Measurements from ENCODE around the gene RABEP1.
A peak's percentile ranks its signal among the peaks of the same experiment; 100 is the strongest.

The RABEP1 gene

GRCh38 chr17:5413682-5414081 lies 131.6 kb downstream of the RABEP1 start:
- peaks cover 60% of the 10 kb centered on the region for H3K36me3 ChIP-seq (ENCODE audit: insufficient read depth, low read length)
- H3K4me1 ChIP-seq (ENCODE audit: insufficient read depth, low read length, poor library complexity, severe bottlenecking): peaks cover 36% of the 10 kb centered on the region
- H3F3A ChIP-seq (ENCODE audit: low read depth): no peaks in the 10 kb centered on the region
- TF ChIP-seq CTCF (conservative IDR thresholded peaks at IDR 0.05; ENCODE audit: low read length): no peak
- TF ChIP-seq EZH2phosphoT487 (IDR thresholded peaks at IDR 0.05; ENCODE audit: borderline replicate concordance): no peak
- H3K27me3 ChIP-seq (ENCODE audit: insufficient read depth, low read length, poor library complexity, severe bottlenecking): no peaks in the 10 kb centered on the region
- peak overlapping the region; percentile 54 for H3K4me2 ChIP-seq (ENCODE audit: low read depth, low read length, poor library complexity, severe bottlenecking)
- H3K9me2 ChIP-seq (replicated peaks; ENCODE audit: low read depth, low read length): no peaks in the 10 kb centered on the region
- H2AFZ ChIP-seq (ENCODE audit: low read length): no peak overlapping the region
- H3K9ac ChIP-seq (ENCODE audit: low read depth, low read length, poor library complexity, severe bottlenecking): peak overlapping the region; percentile 26
- H3K9me3 ChIP-seq (ENCODE audit: insufficient read depth, low read depth, low read length): no peaks in the 10 kb centered on the region
- H3K79me2 ChIP-seq (ENCODE audit: insufficient read depth, low read length): peaks cover 83% of the 10 kb centered on the region
- H4K20me1 ChIP-seq (ENCODE audit: insufficient read depth, low read length, poor library complexity, severe bottlenecking): peaks cover 61% of the 10 kb centered on the region
- no peak overlapping the region for H3K4me3 ChIP-seq (ENCODE audit: low read length, poor library complexity, severe bottlenecking)

GRCh38 chr17:5416901-5417300 lies 134.8 kb downstream of the RABEP1 start:
- peaks cover 68% of the 10 kb centered on the region for H4K20me1 ChIP-seq (ENCODE audit: insufficient read depth, low read length, poor library complexity, severe bottlenecking)
- no peaks in the 10 kb centered on the region for H3F3A ChIP-seq (ENCODE audit: low read depth)
- H3K79me2 ChIP-seq (ENCODE audit: insufficient read depth, low read length): peaks cover 91% of the 10 kb centered on the region
- H2AFZ ChIP-seq (ENCODE audit: low read length): no peak overlapping the region
- peaks cover 34% of the 10 kb centered on the region; the same call in 1 of the 2 replicates for H3K36me3 ChIP-seq (ENCODE audit: insufficient read depth, low read length)
- H3K4me2 ChIP-seq (ENCODE audit: low read depth, low read length, poor library complexity, severe bottlenecking): peak overlapping the region; percentile 88
- H3K9me2 ChIP-seq (replicated peaks; ENCODE audit: low read depth, low read length): no peaks in the 10 kb centered on the region
- H3K4me1 ChIP-seq (ENCODE audit: insufficient read depth, low read length, poor library complexity, severe bottlenecking): peaks cover 46% of the 10 kb centered on the region
- TF ChIP-seq CTCF (conservative IDR thresholded peaks at IDR 0.05; ENCODE audit: low read length) (no peak), EZH2phosphoT487 (IDR thresholded peaks at IDR 0.05; ENCODE audit: borderline replicate concordance) (no peak)
- peak overlapping the region; percentile 97 for H3K4me3 ChIP-seq (ENCODE audit: low read length, poor library complexity, severe bottlenecking)
- H3K27me3 ChIP-seq (ENCODE audit: insufficient read depth, low read length, poor library complexity, severe bottlenecking): no peaks in the 10 kb centered on the region
- no peaks in the 10 kb centered on the region for H3K9me3 ChIP-seq (ENCODE audit: insufficient read depth, low read depth, low read length)
- peak overlapping the region; percentile 53 for H3K9ac ChIP-seq (ENCODE audit: low read depth, low read length, poor library complexity, severe bottlenecking)

GRCh38 chr17:5418858-5419355 lies 136.8 kb downstream of the RABEP1 start:
- H2AFZ ChIP-seq (ENCODE audit: low read length): peak overlapping the region; percentile 79
- H3K4me3 ChIP-seq (ENCODE audit: low read length, poor library complexity, severe bottlenecking): peak overlapping the region; percentile 97
- TF ChIP-seq EZH2phosphoT487 (IDR thresholded peaks at IDR 0.05; ENCODE audit: borderline replicate concordance): no peak
- TF ChIP-seq CTCF (conservative IDR thresholded peaks at IDR 0.05; ENCODE audit: low read length): no peak
- H3F3A ChIP-seq (ENCODE audit: low read depth): no peaks in the 10 kb centered on the region
- H3K79me2 ChIP-seq (ENCODE audit: insufficient read depth, low read length): peaks cover 85% of the 10 kb centered on the region
- H3K9ac ChIP-seq (ENCODE audit: low read depth, low read length, poor library complexity, severe bottlenecking): peak overlapping the region; percentile 85
- H3K4me2 ChIP-seq (ENCODE audit: low read depth, low read length, poor library complexity, severe bottlenecking): peak overlapping the region; percentile 88
- H3K27me3 ChIP-seq (ENCODE audit: insufficient read depth, low read length, poor library complexity, severe bottlenecking): no peaks in the 10 kb centered on the region
- H4K20me1 ChIP-seq (ENCODE audit: insufficient read depth, low read length, poor library complexity, severe bottlenecking): peaks cover 67% of the 10 kb centered on the region
- H3K4me1 ChIP-seq (ENCODE audit: insufficient read depth, low read length, poor library complexity, severe bottlenecking): peaks cover 42% of the 10 kb centered on the region
- peaks cover 22% of the 10 kb centered on the region; the same call in 1 of the 2 replicates for H3K36me3 ChIP-seq (ENCODE audit: insufficient read depth, low read length)
- H3K9me3 ChIP-seq (ENCODE audit: insufficient read depth, low read depth, low read length): no peaks in the 10 kb centered on the region
- no peaks in the 10 kb centered on the region for H3K9me2 ChIP-seq (replicated peaks; ENCODE audit: low read depth, low read length)
